NCI-H1105 treated with DMSO at 0.1 percent for 48 hours (cell line): Measurements from ENCODE around the gene CEP72.
"Not testable (repeated sequence)": the region's sequence is repeated elsewhere in the genome, so short reads cannot be mapped to it uniquely, and the experiment has no call there.

Experiments used
- DNase-seq: peaks from one replicate; lab custom pipeline; 2025; lab: John Stamatoyannopoulos, UW

CEP72 gene

DNA sequence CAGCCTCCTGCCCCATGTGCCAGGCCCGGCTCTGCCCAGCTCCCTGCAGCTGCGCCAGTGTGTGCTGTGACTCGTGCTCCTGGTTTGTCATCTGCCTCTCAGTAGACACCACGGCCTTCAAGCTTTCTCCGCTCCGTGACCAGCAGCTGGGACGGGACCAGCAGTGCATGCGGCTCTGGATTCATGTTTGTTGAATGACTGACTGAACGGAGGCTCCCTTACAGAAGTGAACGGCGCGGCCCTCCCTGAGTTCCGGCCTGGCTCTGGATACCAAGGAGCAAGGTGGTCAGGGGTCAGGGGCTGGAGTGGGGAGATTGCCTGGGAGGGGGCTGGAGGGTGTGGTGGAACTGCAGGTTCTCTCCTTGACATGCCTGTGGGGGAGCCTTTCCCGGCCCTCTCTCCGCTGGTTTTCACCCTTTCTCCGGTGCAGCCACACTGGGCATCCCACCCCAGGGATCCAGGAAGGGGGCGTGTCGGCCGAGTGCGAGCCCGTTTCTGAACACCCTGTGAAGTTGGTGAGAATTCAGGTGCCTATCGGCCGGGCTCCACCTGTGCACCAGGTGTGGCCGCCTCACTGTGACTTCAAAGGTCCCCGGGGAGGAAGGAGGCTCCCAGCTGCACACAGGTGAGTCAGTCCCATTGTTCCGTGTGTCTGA is 11.1 kb upstream of the CEP72 start:
- DNase-seq, result no peak

DNA sequence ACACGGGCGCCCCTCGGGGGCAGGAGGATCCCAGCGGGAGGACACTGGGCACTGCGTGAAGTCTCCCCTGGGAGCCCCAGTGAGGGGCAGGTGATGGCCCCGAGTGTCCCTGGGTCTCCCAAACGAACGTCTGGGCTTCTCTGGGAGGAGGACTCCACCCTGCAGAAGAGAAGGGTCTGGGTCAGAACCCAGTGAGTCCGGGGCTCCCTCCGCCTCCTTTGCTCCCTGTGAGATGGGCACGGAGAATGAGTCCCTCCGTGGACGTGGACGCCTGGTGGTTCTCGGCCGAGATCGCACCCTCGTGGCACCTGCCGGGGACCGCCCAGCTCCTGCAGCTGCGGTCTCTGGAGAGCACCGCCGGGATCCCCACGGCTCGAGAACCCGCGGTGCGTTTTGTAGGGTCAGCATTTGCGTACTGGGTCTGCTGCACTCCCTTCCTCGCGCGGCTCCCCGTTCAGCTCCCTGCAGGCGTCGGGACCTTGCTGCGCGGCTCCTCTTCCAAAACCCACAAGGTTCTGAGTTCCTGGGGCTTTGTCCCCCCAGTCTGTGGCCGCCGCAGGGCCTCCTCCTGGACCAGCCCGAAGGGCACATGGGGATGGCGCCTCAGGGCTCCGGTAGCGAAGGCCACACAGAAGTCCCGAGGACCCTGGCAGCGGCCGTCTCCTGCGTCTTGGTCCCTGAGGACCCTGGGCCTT is 10.2 kb upstream of the CEP72 start:
- DNase-seq, result no peak

DNA sequence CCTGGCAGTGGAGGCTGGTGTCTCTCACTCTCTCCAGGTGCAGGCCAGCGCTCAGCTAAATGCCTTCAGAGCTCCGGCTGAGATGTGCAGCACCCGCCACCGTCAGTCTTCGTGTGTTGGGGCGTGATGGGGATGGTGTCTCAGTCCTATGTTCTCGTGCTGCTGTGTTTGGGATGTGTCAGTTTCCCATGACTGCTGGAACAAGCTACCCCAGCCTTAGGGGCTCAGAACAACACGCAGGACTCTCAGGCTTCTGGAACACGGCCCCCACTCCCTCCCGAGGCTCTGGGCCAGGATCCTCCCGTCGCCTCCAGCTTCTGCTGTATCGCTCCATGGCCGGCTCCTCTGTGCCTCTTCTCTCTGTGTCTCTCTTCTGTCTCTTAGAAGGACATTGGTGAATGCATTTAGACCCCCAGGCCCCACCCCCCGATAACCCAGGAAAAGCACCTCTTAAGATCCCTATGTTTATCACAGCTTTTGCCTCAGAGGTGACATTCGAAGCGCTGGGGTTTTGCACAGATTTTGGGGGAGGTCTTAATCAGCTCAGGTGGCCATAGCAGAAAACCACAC is 9.6 kb upstream of the CEP72 start:
- DNase-seq, result no peak

DNA sequence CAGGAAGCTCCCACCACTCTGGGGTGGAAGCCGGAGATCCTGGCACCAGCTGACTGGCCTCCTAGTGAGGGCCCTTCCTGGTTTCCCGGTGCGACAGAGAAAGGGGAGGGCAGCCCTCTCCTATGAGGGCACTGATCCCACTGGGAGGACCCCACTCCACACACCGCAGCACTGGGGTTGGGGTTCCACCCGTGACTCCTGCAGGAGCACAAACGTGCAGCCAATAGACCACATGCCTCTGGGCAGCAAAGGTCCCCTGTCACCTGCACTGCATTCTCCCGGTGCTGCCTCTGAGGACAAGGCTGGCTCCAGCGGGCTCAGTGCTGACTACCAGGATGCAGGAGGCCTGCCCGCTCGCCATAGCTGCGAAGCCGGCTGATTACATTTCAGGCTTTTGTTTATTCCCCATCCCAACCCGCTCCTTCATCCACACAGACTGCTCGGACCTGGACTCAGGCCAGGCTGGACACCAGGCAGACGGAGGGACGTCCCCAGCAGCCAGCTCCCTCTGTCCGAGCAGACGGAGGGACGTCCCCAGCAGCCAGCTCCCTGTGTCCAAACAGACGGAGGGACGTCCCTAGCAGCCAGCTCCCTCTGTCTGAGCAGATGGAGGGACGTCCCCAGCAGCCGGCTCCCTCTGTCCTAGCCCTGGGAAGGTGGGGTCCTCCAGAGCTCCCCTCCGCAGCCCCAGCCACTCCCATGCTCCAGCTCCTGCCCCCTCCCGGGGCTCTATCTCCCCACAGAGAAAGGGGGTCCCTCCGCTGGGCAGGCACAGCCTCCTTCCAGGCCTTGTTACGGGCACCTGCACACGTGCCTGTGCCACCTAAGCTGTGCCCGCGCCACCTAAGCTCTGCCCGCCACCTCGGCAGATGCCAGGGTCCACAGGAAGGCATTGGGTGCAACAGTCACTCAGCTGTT is 8.8 kb upstream of the CEP72 start:
- no peak for DNase-seq

DNA sequence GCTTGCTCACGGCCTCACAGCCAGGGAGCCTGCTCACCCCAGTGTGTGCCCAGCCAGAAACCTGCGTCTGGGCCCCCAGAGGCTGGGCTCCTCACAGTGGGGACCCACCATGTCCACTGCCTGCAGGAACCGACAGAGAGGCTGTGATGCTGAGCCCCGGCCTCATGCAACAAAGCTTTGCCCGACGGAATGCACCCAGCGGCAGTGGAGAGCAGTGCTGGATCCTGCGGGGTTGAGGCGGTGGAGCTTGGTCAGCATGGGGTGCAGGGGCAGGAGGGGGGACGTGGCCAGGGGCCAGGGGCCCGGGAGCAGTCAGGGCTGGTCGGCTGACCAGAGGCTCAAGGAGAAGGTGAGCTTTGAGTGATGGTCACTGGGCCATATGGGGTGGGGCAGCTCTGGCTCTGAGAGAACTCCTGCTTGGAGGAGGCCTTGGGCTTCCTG is 7.7 kb upstream of the CEP72 start:
- no peak for DNase-seq

GRCh38 chr5:605090-605489 is 7.0 kb upstream of the CEP72 start:
- DNase-seq, result not testable (repeated sequence)

- DNase-seq, result no peak
Measured at GRCh38 chr5:606061-606460, 6.1 kb upstream of the CEP72 start.

- no peak for DNase-seq
Measured at GRCh38 chr5:606526-607399, 5.4 kb upstream of the CEP72 start.

- DNase-seq, result no peak
Measured at GRCh38 chr5:607541-608428, 4.4 kb upstream of the CEP72 start.

- DNase-seq, result no peak
Measured at GRCh38 chr5:608429-609370, 3.4 kb upstream of the CEP72 start.

GRCh38 chr5:609506-609905 is 2.6 kb upstream of the CEP72 start:
- DNase-seq, result no peak

DNA sequence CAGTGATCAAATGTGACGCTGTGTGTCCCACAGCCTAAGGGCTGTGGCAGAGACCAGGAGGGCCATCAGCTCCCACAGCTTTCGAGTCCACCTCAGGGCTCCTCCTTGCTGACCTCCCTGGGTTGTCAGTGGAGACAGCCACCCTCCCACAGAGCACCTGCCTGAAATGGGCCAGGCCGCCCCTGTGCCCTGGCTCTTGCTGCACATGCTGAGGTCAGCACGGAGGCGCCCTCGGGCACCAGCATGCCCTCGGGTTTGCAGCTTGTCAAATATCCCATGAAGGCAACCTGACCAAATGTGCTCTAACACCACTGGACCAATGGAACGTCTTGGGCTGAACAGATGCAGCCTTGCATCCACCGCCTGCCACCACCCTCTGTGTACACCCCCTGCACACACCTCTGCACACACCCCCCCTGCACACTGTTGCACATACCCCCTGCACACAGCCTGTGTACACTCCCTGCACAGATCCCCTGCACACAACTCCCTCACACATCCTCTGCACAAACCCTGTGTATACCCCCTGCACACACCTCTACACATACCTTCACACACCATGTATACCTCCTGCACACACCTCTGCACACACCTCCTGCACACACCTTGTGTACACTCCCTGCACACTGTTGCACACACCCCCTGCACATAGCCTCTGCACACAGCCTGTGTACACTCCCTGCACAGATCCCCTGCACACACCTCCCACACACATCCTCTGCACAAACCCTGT is 2.0 kb upstream of the CEP72 start:
- DNase-seq, result no peak

DNA sequence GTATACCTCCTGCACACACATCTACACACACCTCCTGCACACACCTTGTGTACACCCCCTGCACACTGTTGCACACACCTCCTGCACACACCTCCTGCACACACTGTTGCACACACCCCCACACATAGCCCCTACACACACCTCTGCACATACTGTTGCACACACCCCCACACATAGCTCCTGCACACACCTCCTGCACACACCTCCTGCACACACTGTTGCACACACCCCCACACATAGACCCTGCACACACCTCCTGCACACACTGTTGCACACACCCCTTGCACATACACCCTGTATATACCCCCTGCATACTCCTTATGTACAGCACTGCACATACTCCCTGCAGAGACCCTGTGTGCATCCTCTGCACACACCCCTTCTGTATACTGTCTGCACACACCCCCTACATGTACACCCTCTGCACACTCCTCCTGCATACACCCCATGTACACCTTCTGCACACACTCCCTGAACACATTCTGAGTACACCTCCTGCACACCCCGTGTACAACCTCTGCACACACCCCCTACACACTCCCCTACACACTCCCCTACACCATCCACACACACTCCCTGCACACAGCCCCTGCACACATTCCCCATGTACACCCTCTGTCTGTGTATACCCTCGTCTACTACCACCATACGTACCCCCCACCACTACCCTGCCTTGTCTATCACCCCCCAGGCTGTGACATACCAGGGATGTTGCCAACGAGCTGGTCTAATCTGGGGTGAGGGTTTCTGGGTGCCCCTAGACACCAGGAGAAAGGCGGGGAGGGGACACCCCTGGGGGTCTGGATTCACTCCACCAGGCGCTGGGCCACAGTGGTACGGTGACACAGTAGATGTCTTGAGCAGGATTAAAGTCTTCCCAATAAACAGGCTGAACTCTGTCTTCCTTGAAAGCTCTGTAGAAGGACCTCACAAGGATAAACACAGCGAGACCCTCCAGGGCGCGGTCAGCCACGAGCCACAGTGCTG is 1.1 kb upstream of the CEP72 start:
- no peak for DNase-seq

DNA sequence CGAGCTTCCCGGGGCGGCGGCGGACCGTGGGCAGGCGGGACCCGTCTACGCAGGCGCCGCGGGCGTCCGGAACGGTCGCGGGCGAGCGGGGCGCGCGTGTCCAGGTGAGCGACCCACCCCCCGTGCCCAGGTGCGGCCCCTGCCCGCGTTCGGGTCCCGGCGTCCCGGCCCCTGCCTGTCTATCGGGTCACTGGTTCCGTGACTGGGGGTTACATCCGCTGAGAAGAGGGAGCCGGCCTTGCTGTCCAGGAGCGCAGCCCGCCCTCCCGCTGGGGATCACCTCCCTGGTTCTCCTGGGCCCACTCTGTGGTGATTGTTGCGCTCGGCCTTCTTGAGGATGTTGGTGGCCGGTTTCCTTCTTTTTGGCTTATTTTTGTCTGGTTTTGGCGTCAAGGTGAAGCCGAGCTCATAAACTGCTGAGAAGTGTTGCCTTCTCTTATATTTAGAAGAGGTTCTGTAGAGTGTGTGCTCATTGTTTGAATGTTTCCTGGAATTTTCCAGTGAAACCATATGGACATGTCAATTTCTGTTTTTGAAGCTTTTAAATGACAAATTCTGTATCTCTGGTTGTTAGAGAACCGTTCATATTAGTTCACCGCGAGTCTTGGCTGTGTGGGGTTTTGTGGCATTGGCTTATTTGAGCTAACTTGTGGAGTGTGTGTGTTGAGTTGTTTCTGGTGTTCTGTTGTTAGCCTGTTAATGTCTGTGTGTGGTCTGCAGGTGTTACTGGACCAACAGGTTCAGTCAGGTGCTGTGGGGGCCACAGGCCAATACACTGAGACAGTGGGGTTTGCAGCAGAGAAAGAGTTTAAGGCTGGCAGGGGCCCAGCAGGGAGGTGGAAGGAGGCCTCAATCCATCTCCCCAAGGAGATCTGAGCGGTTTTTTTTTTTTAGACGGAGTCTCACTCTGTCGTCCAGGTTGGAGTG is 621 bp downstream of the CEP72 start:
- no peak for DNase-seq

DNA sequence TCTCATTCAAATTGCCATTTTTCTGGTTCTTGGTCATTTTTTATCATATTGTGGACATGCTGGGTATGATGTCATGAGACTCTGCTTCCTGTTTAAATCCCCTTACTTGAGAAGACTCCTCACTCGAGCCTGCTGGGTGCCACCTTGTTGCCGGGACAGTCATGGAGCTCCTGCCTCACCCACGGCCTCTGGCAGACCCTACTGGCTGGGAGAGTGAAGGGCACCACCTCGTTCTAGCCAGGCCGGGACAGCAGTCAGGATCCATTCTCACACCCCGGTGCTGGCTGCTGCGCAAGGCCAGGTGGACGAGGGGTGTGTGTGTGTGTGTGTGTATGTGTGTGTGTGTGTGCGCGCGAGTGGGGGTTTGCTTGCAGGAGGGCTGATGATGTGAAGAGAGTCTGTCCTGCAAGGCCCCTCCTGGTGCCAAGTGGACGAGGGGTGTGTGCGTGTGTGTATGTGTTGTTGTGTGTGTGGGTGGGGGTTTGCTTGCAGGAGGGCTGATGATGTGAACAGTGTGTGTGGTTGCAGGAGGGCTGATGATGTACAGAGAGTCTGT is 4.4 kb downstream of the CEP72 start:
- DNase-seq, result no peak

DNA sequence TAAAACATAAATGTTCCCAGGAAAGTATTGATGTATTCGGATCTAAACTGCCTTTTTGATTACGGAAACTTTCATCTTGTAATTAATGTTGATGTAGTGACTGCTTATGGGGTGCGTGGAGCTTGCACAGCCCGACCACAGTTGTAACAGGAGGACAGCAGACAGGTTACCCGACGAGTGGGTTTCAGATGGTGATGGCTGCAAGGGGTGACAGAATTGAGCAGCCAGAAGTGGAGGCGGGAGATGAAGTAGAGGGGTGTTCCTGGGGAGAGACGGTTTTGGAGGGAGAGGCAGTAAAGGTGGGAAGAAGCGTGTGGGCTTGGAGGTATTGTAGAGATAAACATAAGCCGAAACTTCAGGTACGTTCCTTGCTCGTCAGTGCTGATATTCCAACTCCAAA is 5.8 kb downstream of the CEP72 start:
- no peak for DNase-seq
